IMR-90 (cell line): ENCODE data around the gene EXOC6B. TPM values are rescaled to one million over a fixed set of nuclear protein-coding genes. Genes with fewer than 3 reads are reported as not detected.

Experiments
- ATAC-seq: fragments of 200-7000 bp; cut with Tn5 transposase; 2 replicates; pipeline ENCODE4 v1.9.1; 2020; ENCODE audit warnings: low read depth, mild to moderate bottlenecking, moderate library complexity
- BruUV-seq: library from RNA; stranded (reverse); fragments of 400-500 nt; replicated peaks from 2 replicates; lab custom pipeline; 2021; lab: Mats Ljungman, UMichigan
- CTCF ChIA-PET: fragments of 300-600 bp; formaldehyde crosslinking; extraction: SDS; loops from one replicate; lab custom pipeline; 2021; ENCODE audit warnings: antibody characterized with exemption; lab: Yijun Ruan, JAX
- POLR2A ChIA-PET: fragments of 300-600 bp; sonication (Branson Sonifier 250); formaldehyde crosslinking; loops from one replicate; lab custom pipeline; 2022; ENCODE audit warnings: antibody characterized with exemption; ENCODE audit not compliant: unreplicated experiment; lab: Charles Lee
- DNase-seq: peaks from one replicate; pipeline ENCODE4 v3.0.0; 2013
- H2AFZ ChIP-seq: replicated peaks from 2 replicates; pipeline ENCODE3; 2013; ENCODE audit warnings: low read length, mild to moderate bottlenecking; ENCODE audit not compliant: poor library complexity
- H2AK5ac ChIP-seq: 2 replicates; pipeline ENCODE4 v1.6.1; 2013; ENCODE audit warnings: low read depth, low read length, inconsistent platforms
- H2AK9ac ChIP-seq: replicated peaks from 2 replicates; pipeline ENCODE3; 2013; ENCODE audit warnings: mild to moderate bottlenecking, low read depth, low read length, moderate library complexity; ENCODE audit not compliant: poor library complexity
- H2BK120ac ChIP-seq: 2 replicates; pipeline ENCODE4 v1.6.1; 2013; ENCODE audit warnings: low read depth, low read length, inconsistent platforms
- H2BK15ac ChIP-seq: 3 replicates; pipeline ENCODE4 v1.6.1; 2013; ENCODE audit warnings: low read depth, low read length, inconsistent platforms
- H2BK20ac ChIP-seq: 2 replicates; pipeline ENCODE4 v1.6.1; 2013; ENCODE audit warnings: low read depth, mild to moderate bottlenecking, inconsistent platforms, low read length, moderate library complexity
- H2BK5ac ChIP-seq: 2 replicates; pipeline ENCODE4 v1.6.1; 2013; ENCODE audit warnings: mild to moderate bottlenecking, low read depth, low read length, inconsistent platforms; ENCODE audit not compliant: poor library complexity, severe bottlenecking
- H3K14ac ChIP-seq: replicated peaks from 2 replicates; pipeline ENCODE4 v1.6.1; 2013; ENCODE audit warnings: low read depth, low read length, inconsistent platforms
- H3K18ac ChIP-seq: 2 replicates; pipeline ENCODE4 v1.6.1; 2013; ENCODE audit warnings: low read depth, low read length, control low read depth
- H3K23ac ChIP-seq: 2 replicates; pipeline ENCODE4 v1.6.1; 2013; ENCODE audit warnings: low read depth, low read length, inconsistent platforms
- H3K27ac ChIP-seq: 2 replicates; pipeline ENCODE4 v1.5.1; 2013; ENCODE audit warnings: mild to moderate bottlenecking, control low read depth, low read length; ENCODE audit not compliant: insufficient read depth
- H3K27me3 ChIP-seq: 2 replicates; pipeline ENCODE4 v1.6.1; 2013; ENCODE audit warnings: low read length; ENCODE audit not compliant: control insufficient read depth, insufficient read depth
- H3K36me3 ChIP-seq: 2 replicates; pipeline ENCODE4 v1.6.1; 2013; ENCODE audit warnings: low read length, mixed read lengths; ENCODE audit not compliant: control insufficient read depth, insufficient read depth
- H3K4ac ChIP-seq: 2 replicates; pipeline ENCODE4 v1.6.1; 2013; ENCODE audit warnings: low read depth, low read length, inconsistent platforms
- H3K4me1 ChIP-seq: 2 replicates; pipeline ENCODE4 v1.6.1; 2013; ENCODE audit warnings: low read length, mixed read lengths; ENCODE audit not compliant: control insufficient read depth, insufficient read depth
- H3K4me2 ChIP-seq: 2 replicates; pipeline ENCODE4 v1.6.1; 2013; ENCODE audit warnings: low read depth, mild to moderate bottlenecking, control low read depth, low read length, moderate library complexity
- H3K4me3 ChIP-seq: 2 replicates; pipeline ENCODE4 v1.5.1; 2013; ENCODE audit warnings: low read depth, mild to moderate bottlenecking, control low read depth, low read length, moderate library complexity; ENCODE audit not compliant: insufficient read depth
- H3K56ac ChIP-seq: 2 replicates; pipeline ENCODE4 v1.6.1; 2013; ENCODE audit warnings: low read length, inconsistent platforms; ENCODE audit not compliant: insufficient read depth; ENCODE audit errors: extremely low read depth
- H3K79me1 ChIP-seq, 2 experiments: 2 replicates each; pipeline ENCODE4 v1.6.1; 2013; ENCODE audit warnings: low read length in 2 of 2, inconsistent platforms in 1 of 2, low read depth in 1 of 2
- H3K9ac ChIP-seq: 2 replicates; pipeline ENCODE4 v1.6.1; 2013; ENCODE audit warnings: low read depth, low read length, control low read depth
- H3K9me1 ChIP-seq: 2 replicates; pipeline ENCODE4 v1.6.1; 2013; ENCODE audit warnings: low read length, inconsistent platforms; ENCODE audit not compliant: insufficient read depth
- H3K9me3 ChIP-seq: 2 replicates; pipeline ENCODE4 v1.6.1; 2013; ENCODE audit warnings: low read length; ENCODE audit not compliant: control insufficient read depth, insufficient read depth
- H4K20me1 ChIP-seq: 2 replicates; pipeline ENCODE4 v1.6.1; 2013; ENCODE audit warnings: low read length, inconsistent platforms; ENCODE audit not compliant: insufficient read depth
- H4K5ac ChIP-seq: 2 replicates; pipeline ENCODE4 v1.6.1; 2013; ENCODE audit warnings: mild to moderate bottlenecking, low read depth, low read length, control low read depth
- H4K8ac ChIP-seq, 2 experiments: 2 replicates each; pipeline ENCODE4 v1.6.1; 2013; ENCODE audit warnings: low read depth in 2 of 2, low read length in 2 of 2, control low read depth in 1 of 2, inconsistent platforms in 1 of 2
- H4K91ac ChIP-seq: 2 replicates; pipeline ENCODE4 v1.6.1; 2013; ENCODE audit warnings: low read depth, low read length, inconsistent platforms; ENCODE audit not compliant: insufficient read depth
- CEBPB ChIP-seq: IDR thresholded peaks from 2 replicates; pipeline ENCODE4 v1.6.1; 2012; ENCODE audit warnings: low read depth, low read length, improper control_type of control experiment
- SMC3 ChIP-seq: fragments of 150-350 bp; IDR thresholded peaks from 2 replicates; pipeline ENCODE4 v1.6.1; 2016; ENCODE audit warnings: low read depth, mild to moderate bottlenecking, antibody characterized with exemption, low read length, moderate library complexity
- WGBS, 2 experiments: methylation state at CpG; one replicate each; pipeline versions ENCODE4 v1.1.5 to v1.1.7; 2013; ENCODE audit warnings: missing lambda C conversion rate in 2 of 2; ENCODE audit not compliant: insufficient read length in 1 of 2; ENCODE audit errors: extremely low coverage in 2 of 2; 5-methylcytosine and 5-hydroxymethylcytosine counted together
- dilution Hi-C: fragments of 300-500 bp; cut with HindIII; formaldehyde crosslinking; loops from one replicate; pipeline ENCODE4 v1.14.3; 2018; ENCODE audit warnings: low sequenced_read_pairs; ENCODE audit not compliant: unreplicated experiment
- in situ Hi-C: fragments of 300-500 bp; cut with MboI; formaldehyde crosslinking; loops from 3 replicates; pipeline ENCODE4 v1.14.3; 2019; ENCODE audit warnings: low sequenced_read_pairs, inconsistent platforms, mixed read lengths
- intact Hi-C: fragments of 100-400 bp; cut with micrococcal nuclease; formaldehyde crosslinking; loops from 2 replicates; pipeline ENCODE4 v1.10.0; 2022
- polyA plus RNA-seq, 3 experiments: library from polyadenylated mRNA; depleted of rRNA; stranded (reverse); fragments of >200 nt; gene quantifications; 2 replicates each; pipeline ENCODE4 v1.2.3, GENCODE V29; 2012; ENCODE audit warnings: low replicate concordance in 1 of 3
- total RNA-seq: library from RNA; depleted of rRNA; stranded (reverse); fragments of >200 nt; gene quantifications from 2 replicates; pipeline ENCODE4 v1.2.3, GENCODE V29; 2012
- TF ChIP-seq, protein P1 (sequence below): fragments of 150-350 bp; IDR thresholded peaks from 2 replicates; pipeline ENCODE4 v1.6.1; 2017; ENCODE audit warnings: mild to moderate bottlenecking, antibody characterized with exemption, low read length, low read depth

Gene EXOC6B
- total and polyA plus RNA-seq, 2 of the 4 experiments (the other 2 are of a cell fraction), result 10.2 to 29.4 TPM

DNA sequence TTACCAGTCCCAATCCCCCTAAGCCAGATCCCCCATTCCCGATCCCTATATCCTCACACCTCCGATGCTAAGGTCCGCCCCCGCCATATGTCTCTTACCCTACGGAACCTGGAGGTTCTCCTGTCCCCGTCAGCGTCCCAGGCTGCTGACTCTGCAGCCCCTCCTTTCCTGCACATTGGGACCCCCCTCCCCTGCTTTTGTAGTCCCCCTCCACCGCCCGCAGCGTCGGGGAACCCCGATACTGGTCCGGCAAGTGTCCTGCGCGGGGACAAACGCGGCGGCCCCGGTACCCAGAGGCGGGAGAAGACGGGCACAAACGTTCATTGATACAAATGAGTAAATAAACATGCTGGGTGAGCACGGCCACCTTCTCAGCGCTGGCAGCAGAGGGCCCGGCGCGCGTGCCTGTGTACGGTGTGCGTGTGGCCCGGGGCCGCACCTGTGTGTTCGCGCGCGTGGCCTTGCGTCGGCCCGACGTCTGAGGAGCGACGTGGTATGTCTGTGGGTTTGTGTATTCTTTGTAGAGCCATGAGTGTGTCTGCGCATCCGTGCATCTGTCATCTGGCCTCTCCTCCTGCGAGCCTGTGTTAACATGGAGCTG is 676.2 kb downstream of the EXOC6B start:
- POLR2A ChIA-PET, result no interaction called here
- BruUV-seq, result no TSS peak
- Histone ChIP-seq H3K4me1 (peaks cover 14% of the 10 kb centered on the region; the same call in 1 of the 2 replicates), H3K27me3 (peaks cover 89% of the 10 kb centered on the region), H2BK5ac (no peak overlapping the region), H2BK120ac (no peak overlapping the region), H4K20me1 (peaks cover 5% of the 10 kb centered on the region; the same call in 1 of the 2 replicates), H2AK9ac (peak overlapping the region; percentile 5), H2BK15ac (no peak overlapping the region), H3K56ac (no peak overlapping the region), H3K14ac (no peak overlapping the region), H3K4ac (no peak overlapping the region), H3K9me1 (no peaks in the 10 kb centered on the region), H2BK20ac (no peak overlapping the region), H3K4me2 (peak overlapping the region; percentile 98), H3K4me3 (no peak overlapping the region; the same call in 1 of the 2 replicates), H3K36me3 (no peaks in the 10 kb centered on the region), H4K5ac (no peak overlapping the region), H4K8ac (no peak overlapping the region), H2AK5ac (no peak overlapping the region), H4K91ac (no peak overlapping the region), H3K23ac (no peak overlapping the region), H3K9me3 (peaks cover 9% of the 10 kb centered on the region), H3K9ac (no peak overlapping the region), H3K27ac (no peak overlapping the region), H2AFZ (peak overlapping the region; percentile 81), H3K18ac (no peak overlapping the region), H3K79me1 (no peaks in the 10 kb centered on the region)
- intact Hi-C loops, result loop anchor here (1.0 to 2.0 kb wide), 7 partner anchors 225 to 604 kb away; no protein-coding TSS in a partner anchor
- TF ChIP-seq, protein P1, sequence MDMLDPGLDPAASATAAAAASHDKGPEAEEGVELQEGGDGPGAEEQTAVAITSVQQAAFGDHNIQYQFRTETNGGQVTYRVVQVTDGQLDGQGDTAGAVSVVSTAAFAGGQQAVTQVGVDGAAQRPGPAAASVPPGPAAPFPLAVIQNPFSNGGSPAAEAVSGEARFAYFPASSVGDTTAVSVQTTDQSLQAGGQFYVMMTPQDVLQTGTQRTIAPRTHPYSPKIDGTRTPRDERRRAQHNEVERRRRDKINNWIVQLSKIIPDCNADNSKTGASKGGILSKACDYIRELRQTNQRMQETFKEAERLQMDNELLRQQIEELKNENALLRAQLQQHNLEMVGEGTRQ, result no peak
- TF ChIP-seq CEBPB (no peak), SMC3 (no peak)
- DNase-seq (peak; percentile 14), ATAC-seq (peak; percentile 3)
- 2% methylated on average over 13 of the region's 45 CpGs; no CpG with 5 or more reads in 1 of the 2 experiments for WGBS, 2 experiments
- CTCF ChIA-PET, result interaction anchor here (0.7 to 1.5 kb wide), 13 partner anchors 12 to 597 kb away, joined by 3 to 10 read pairs (median 6); no protein-coding TSS in a partner anchor
- dilution Hi-C loops, result no loop called here
- in situ Hi-C loops, result loop anchor here (5.0 to 10.0 kb wide), 5 partner anchors 225 to 602 kb away; no protein-coding TSS in a partner anchor
